ENCODE data around the gene MTHFD2.
A peak's percentile ranks its signal among the peaks of the same experiment; 100 is the strongest.

GRCh38 chr2:74181739-74182138 lies 16.7 kb upstream of the MTHFD2 start:
- TF ChIP-seq CTCF (IDR thresholded peaks at IDR 0.05), result no peak
- TF ChIP-seq POLR2A (IDR thresholded peaks at IDR 0.05), result peak in 1 of 3 donors; percentile 22

Measured in body of pancreas (tissue), 4 donors.